BE2C (cell line): ENCODE measurements around the gene SMAD5.

Source experiments
- DNase-seq: peaks from one replicate; pipeline ENCODE4 v3.0.0-alpha.2; 2020
- H3K27me3 ChIP-seq: fragments of 250-450 bp; sonication (Bioruptor Pico); 2 replicates; pipeline ENCODE4 v1.5.1; 2020; ENCODE audit warnings: mild to moderate bottlenecking
- H3K36me3 ChIP-seq: fragments of 250-450 bp; sonication (Bioruptor Pico); 2 replicates; pipeline ENCODE4 v1.5.1; 2020; ENCODE audit warnings: mild to moderate bottlenecking
- H3K4me1 ChIP-seq: fragments of 250-450 bp; sonication (Bioruptor Pico); 2 replicates; pipeline ENCODE4 v1.5.1; 2020
- H3K4me3 ChIP-seq: 2 replicates; pipeline ENCODE4 v1.5.1; 2011; ENCODE audit warnings: low read depth, low read length
- H3K9me3 ChIP-seq: fragments of 250-450 bp; sonication (Bioruptor Pico); 2 replicates; pipeline ENCODE4 v1.5.1; 2020
- TF ChIP-seq, protein P1 (sequence below): IDR thresholded peaks from 2 replicates; pipeline ENCODE4 v1.5.1; 2012; ENCODE audit warnings: mild to moderate bottlenecking, low read depth, low read length

SMAD5 gene

DNA sequence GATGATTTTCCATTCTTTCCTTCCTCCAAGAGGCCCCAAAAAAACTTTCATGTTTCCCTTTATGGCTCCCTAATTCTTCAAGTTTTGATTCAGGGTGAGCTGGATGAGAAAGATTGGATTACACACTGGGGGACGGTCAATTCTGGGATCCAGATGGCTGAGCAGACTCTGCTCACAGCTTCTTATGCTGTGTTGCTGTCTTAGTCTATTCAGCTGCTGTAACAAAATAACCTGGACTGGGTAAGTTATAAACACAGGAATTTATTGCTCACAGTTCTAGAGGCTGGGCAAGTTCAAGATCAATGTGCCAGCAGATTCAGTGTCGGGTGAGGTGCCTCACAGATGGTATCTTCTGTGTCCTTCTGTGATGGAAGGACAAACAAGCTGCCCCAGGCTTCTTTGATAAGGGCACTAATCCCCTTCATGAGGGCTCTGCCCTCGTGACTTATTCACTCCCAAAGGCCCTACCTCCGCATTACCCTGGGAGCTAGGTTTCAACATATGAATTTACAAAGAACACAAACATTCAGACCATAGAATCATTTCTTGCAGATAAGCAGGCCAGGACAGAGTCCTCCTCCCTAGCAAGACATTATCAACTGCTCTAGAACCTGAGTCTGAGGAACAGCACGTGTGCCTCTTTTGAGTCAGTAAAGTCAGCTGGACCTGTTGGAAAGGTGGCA, 23.1 kb upstream of the SMAD5 start:
- TF ChIP-seq, protein P1, sequence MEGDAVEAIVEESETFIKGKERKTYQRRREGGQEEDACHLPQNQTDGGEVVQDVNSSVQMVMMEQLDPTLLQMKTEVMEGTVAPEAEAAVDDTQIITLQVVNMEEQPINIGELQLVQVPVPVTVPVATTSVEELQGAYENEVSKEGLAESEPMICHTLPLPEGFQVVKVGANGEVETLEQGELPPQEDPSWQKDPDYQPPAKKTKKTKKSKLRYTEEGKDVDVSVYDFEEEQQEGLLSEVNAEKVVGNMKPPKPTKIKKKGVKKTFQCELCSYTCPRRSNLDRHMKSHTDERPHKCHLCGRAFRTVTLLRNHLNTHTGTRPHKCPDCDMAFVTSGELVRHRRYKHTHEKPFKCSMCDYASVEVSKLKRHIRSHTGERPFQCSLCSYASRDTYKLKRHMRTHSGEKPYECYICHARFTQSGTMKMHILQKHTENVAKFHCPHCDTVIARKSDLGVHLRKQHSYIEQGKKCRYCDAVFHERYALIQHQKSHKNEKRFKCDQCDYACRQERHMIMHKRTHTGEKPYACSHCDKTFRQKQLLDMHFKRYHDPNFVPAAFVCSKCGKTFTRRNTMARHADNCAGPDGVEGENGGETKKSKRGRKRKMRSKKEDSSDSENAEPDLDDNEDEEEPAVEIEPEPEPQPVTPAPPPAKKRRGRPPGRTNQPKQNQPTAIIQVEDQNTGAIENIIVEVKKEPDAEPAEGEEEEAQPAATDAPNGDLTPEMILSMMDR: no peak
- Histone ChIP-seq H3K4me3 (no peak overlapping the region), H3K36me3 (no peaks in the 10 kb centered on the region), H3K27me3 (no peaks in the 10 kb centered on the region; the same call in 1 of the 2 replicates), H3K9me3 (no peaks in the 10 kb centered on the region), H3K4me1 (no peaks in the 10 kb centered on the region)
- no peak for DNase-seq

DNA sequence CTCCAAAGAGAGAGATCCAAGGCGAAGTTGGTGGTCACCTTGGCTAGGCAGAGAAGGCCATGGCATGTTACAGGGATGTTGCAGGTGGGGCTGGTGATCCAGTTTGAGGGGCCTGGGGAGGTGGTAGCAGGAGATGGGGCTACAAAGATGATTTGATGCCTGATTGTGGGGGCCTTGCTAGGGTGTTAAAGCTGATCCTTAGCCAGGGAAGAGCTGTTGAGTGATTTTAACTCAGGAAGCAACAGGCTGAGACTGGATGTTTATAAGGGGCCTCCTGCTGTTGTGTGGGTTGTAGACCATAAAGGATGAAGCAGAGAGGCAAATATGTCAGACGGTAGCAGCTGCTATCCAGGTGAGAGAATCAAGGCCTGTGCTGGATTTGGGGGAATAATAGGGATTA, 19.0 kb upstream of the SMAD5 start:
- Histone ChIP-seq H3K4me3 (no peak overlapping the region), H3K9me3 (no peaks in the 10 kb centered on the region), H3K4me1 (no peaks in the 10 kb centered on the region), H3K27me3 (peaks cover 6% of the 10 kb centered on the region), H3K36me3 (no peaks in the 10 kb centered on the region)
- TF ChIP-seq, protein P1: no peak
- DNase-seq: no peak

DNA sequence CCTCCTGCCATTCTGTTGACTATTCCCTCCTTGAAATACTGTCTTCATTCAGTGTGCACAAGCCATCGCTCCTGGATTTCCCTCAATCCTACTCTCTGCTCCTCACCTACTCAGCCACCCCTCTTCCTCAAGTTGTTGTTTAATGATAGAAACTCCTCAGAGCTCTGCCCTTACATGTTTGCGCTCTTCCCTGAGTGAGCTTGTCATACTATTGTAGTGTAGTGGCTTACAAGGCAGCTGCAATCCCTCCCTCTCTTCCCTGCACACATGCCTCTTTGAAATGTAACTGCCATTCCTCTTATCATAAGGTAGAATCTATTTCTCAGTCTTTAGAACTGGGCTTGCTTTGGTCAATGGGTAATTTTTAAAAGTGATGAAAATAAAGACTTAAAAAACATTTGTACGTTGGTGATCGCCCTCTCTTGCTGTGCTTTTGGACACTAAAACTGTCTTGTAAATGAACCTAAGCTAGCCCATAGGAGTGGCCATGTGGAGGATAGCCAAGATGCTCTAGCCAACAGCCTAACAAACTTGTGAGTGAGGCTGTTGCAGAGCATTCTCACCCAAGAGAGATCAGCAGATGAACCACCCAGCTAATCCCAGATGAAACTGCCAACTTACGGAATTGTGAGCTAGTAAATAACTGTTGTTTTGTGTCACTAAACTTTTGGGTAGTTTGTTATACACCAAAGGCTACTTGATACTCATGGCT, 18.1 kb upstream of the SMAD5 start:
- no peak overlapping the region for H3K4me3 ChIP-seq
- H3K27me3 ChIP-seq: peaks cover 6% of the 10 kb centered on the region
- H3K36me3 ChIP-seq: no peaks in the 10 kb centered on the region
- H3K9me3 ChIP-seq: no peaks in the 10 kb centered on the region
- TF ChIP-seq, protein P1: no peak
- no peak for DNase-seq
- no peaks in the 10 kb centered on the region for H3K4me1 ChIP-seq

DNA sequence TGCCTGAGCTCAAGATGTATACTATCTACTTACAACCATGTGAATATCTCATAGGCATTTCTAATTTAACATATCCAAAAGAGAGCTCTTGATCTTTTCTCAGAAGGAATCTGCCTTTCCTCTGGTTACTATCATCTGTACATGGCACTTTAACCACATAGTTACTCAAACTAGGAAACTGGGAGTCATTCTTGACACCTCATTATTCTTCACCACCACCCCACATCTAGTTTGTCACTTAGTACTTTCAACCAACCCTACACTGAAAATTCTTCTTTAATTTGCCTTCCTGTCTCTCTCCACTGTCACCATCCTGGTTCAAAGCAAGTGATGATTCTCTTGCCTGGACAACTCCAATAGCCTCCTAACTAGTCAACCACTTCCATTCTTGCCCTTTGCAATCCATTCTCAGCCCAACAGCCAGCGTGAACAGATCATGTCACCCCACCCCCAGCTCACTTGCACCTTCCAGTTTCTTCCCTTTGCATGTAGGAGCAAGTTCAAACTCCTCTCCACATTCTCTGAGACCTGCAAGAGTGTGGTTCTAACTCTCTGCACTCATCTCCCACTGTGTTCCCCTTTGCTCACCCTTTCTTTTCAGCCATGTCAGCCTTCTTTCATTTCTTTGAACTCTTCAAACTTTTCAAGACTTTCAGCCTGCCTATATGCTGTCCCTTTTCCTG, 17.3 kb upstream of the SMAD5 start:
- TF ChIP-seq, protein P1: no peak
- H3K9me3 ChIP-seq: no peaks in the 10 kb centered on the region
- DNase-seq: no peak
- peaks cover 6% of the 10 kb centered on the region for H3K27me3 ChIP-seq
- no peak overlapping the region for H3K4me3 ChIP-seq
- no peaks in the 10 kb centered on the region for H3K4me1 ChIP-seq
- no peaks in the 10 kb centered on the region for H3K36me3 ChIP-seq

DNA sequence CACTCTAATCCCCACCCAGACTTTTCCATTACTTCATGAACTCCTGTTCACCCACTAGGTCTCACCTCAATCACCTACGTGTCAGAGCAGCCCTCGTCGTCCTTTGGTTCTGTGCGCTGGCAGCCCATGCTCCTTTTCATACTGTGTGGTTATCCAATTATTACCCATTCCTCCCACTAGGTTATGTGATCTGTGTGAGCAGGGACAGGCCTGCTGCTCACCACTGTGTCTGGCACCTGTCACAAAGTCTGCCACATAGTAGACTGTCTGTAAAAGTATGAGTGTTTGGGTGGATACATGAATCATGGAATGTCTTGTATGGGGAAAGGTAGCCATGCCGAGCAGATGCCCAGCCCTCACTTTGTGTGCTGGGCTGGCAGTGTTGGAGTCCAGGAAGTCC, 12.1 kb upstream of the SMAD5 start:
- Histone ChIP-seq H3K4me3 (no peak overlapping the region), H3K27me3 (peaks cover 17% of the 10 kb centered on the region), H3K4me1 (no peaks in the 10 kb centered on the region), H3K36me3 (no peaks in the 10 kb centered on the region), H3K9me3 (no peaks in the 10 kb centered on the region)
- TF ChIP-seq, protein P1: no peak; the same call in 1 of the 2 replicates
- no peak for DNase-seq
